CD14-positive monocyte (primary cell): ENCODE results near the gene OR2T8. TPM values are rescaled to one million over a fixed set of nuclear protein-coding genes. Genes with fewer than 3 reads are reported as not detected.

Source experiments
- DNase-seq, 3 donors: peaks; one replicate each; pipeline ENCODE4 v3.0.0-alpha.2; 2011 to 2022
- H2AFZ ChIP-seq: 2 replicates; pipeline ENCODE4 v1.6.0; 2012; ENCODE audit warnings: mild to moderate bottlenecking, low read depth, low read length, inconsistent platforms; ENCODE audit not compliant: insufficient read depth, poor library complexity, severe bottlenecking
- H3K27ac ChIP-seq, 2 donors: 1 replicate in 1 of 2; 2 replicates in 1 of 2; pipeline ENCODE4 v1.5.1; 2012 to 2013; ENCODE audit warnings: low read length in 2 of 2, control low read depth in 1 of 2, inconsistent platforms in 1 of 2, low read depth in 1 of 2, mild to moderate bottlenecking in 1 of 2
- H3K27me3 ChIP-seq, 2 donors: one replicate each; pipeline versions ENCODE4 v1.6.0 to v1.6.1; 2011 to 2013; ENCODE audit warnings: low read length in 2 of 2; ENCODE audit not compliant: control insufficient read depth in 2 of 2, insufficient read depth in 2 of 2
- H3K36me3 ChIP-seq, 2 donors: replicated peaks in 1 of 2; 1 replicate in 1 of 2; 2 replicates in 1 of 2; pipeline versions ENCODE4 v1.5.1 to v1.6.1; 2012 to 2013; ENCODE audit warnings: low read length in 2 of 2, control low read depth in 1 of 2, inconsistent platforms in 1 of 2, mild to moderate bottlenecking in 1 of 2; ENCODE audit not compliant: insufficient read depth in 2 of 2, control insufficient read depth in 1 of 2
- H3K4me1 ChIP-seq, 2 donors: 1 replicate in 1 of 2; 2 replicates in 1 of 2; pipeline versions ENCODE4 v1.5.1 to v1.6.1; 2012 to 2013; ENCODE audit warnings: low read length in 2 of 2, control low read depth in 1 of 2, inconsistent platforms in 1 of 2, mild to moderate bottlenecking in 1 of 2, moderate library complexity in 1 of 2; ENCODE audit not compliant: insufficient read depth in 2 of 2, control insufficient read depth in 1 of 2
- H3K4me2 ChIP-seq: replicated peaks from 2 replicates; pipeline ENCODE3; 2012; ENCODE audit warnings: low read length, moderate library complexity, mild to moderate bottlenecking; ENCODE audit not compliant: poor library complexity, severe bottlenecking; ENCODE audit errors: extremely low read depth
- H3K4me3 ChIP-seq, 3 experiments: fragments of 200-600 bp in 1 of 3; sonication (generic) in 1 of 3; replicated peaks in 1 of 3; 1 replicate in 2 of 3; 2 replicates in 1 of 3; pipeline ENCODE4 v1.5.1; 2011 to 2013; ENCODE audit warnings: low read length in 3 of 3, mild to moderate bottlenecking in 3 of 3, control low read depth in 2 of 3, low read depth in 2 of 3, inconsistent platforms in 1 of 3, moderate library complexity in 1 of 3
- H3K79me2 ChIP-seq: 2 replicates; pipeline ENCODE4 v1.6.0; 2012; ENCODE audit warnings: mild to moderate bottlenecking, control low read depth, inconsistent platforms, low read length, moderate library complexity; ENCODE audit not compliant: insufficient read depth
- H3K9ac ChIP-seq: 2 replicates; pipeline ENCODE4 v1.6.0; 2017; ENCODE audit warnings: low read length, mild to moderate bottlenecking; ENCODE audit not compliant: insufficient read depth, poor library complexity, severe bottlenecking
- H3K9me3 ChIP-seq, 2 donors: replicated peaks in 1 of 2; 1 replicate in 1 of 2; 2 replicates in 1 of 2; pipeline versions ENCODE4 v1.5.1 to v1.6.1; 2012 to 2013; ENCODE audit warnings: low read length in 2 of 2, control low read depth in 1 of 2; ENCODE audit not compliant: control insufficient read depth in 1 of 2, insufficient read depth in 1 of 2
- H4K20me1 ChIP-seq: 2 replicates; pipeline ENCODE4 v1.6.0; 2012; ENCODE audit warnings: mild to moderate bottlenecking, low read length, control low read depth, moderate library complexity; ENCODE audit not compliant: insufficient read depth
- H3K27ac Mint-ChIP-seq, 7 donors: one replicate each; pipeline ENCODE4 v1.8.0; 2020; ENCODE audit warnings: mild to moderate bottlenecking in 7 of 7, mixed read lengths in 7 of 7, moderate library complexity in 6 of 7, inconsistent platforms in 2 of 7
- H3K27me3 Mint-ChIP-seq, 3 donors: one replicate each; pipeline ENCODE4 v1.8.0; 2021 to 2022; ENCODE audit warnings: low read depth in 3 of 3, mild to moderate bottlenecking in 3 of 3, mixed read lengths in 3 of 3, moderate library complexity in 3 of 3, inconsistent platforms in 1 of 3
- H3K36me3 Mint-ChIP-seq, 2 donors: one replicate each; pipeline ENCODE4 v1.8.0; 2020; ENCODE audit warnings: mixed read lengths in 2 of 2, inconsistent platforms in 1 of 2, mild to moderate bottlenecking in 1 of 2
- H3K4me1 Mint-ChIP-seq: one replicate; pipeline ENCODE4 v1.8.0; 2020; ENCODE audit warnings: mild to moderate bottlenecking, mixed read lengths
- H3K4me3 Mint-ChIP-seq, 2 donors: one replicate each; pipeline ENCODE4 v1.8.0; 2020; ENCODE audit warnings: mild to moderate bottlenecking in 2 of 2, mixed read lengths in 2 of 2, moderate library complexity in 1 of 2
- H3K9me3 Mint-ChIP-seq, 7 donors: one replicate each; pipeline ENCODE4 v1.8.0; 2020 to 2022; ENCODE audit warnings: mixed read lengths in 7 of 7, mild to moderate bottlenecking in 6 of 7, moderate library complexity in 6 of 7, inconsistent platforms in 2 of 7
- WGBS: methylation state at CpG from one replicate; pipeline ENCODE4 v1.1.5; 2013; ENCODE audit warnings: missing lambda C conversion rate; ENCODE audit not compliant: insufficient coverage; 5-methylcytosine and 5-hydroxymethylcytosine counted together
- intact Hi-C, 2 donors: fragments of 100-400 bp; cut with micrococcal nuclease; formaldehyde crosslinking; loops; one replicate each; pipeline versions ENCODE4 v1.15.0 to v1.15.1; 2023
- polyA plus RNA-seq, 3 donors: library from polyadenylated mRNA; depleted of rRNA in 1 of 3; unstranded in 2 of 3; stranded (reverse) in 1 of 3; fragments of 300-500 nt in 2 of 3; fragments of >200 nt in 1 of 3; fragmentation: Illumina TruSeq in 2 of 3; gene quantifications; 1 replicate in 2 of 3; 2 replicates in 1 of 3; pipeline ENCODE4 v1.2.3, GENCODE V29; 2012 to 2021
- TF ChIP-seq, protein P1 (sequence below): fragments of 200-600 bp; IDR thresholded peaks from one replicate; pipeline ENCODE4 v1.8.0; 2022; ENCODE audit warnings: antibody characterized with exemption, mild to moderate bottlenecking

Gene OR2T8
- polyA plus RNA-seq, 3 donors, result not detected

- H3K27ac Mint-ChIP-seq, result peak overlapping the region in 2 of 7 donors; percentile 4 to 74
- no peak for DNase-seq
- no peaks in the 10 kb centered on the region for H3K9me3 ChIP-seq
- peaks cover 0 to 3% (median 0%) of the 10 kb centered on the region in 3 donors for H3K27me3 Mint-ChIP-seq
- H3K4me1 ChIP-seq, result peaks cover 0 to 7% of the 10 kb centered on the region in 2 donors
- H3K4me3 Mint-ChIP-seq, result peak overlapping the region; percentile 53 to 83
- 25% methylated on average over 2 of the region's 5 CpGs for WGBS
- H3K4me3 ChIP-seq, result peak overlapping the region in 1 of 3 experiments; percentile 27
- peak overlapping the region; percentile 29 for H3K4me2 ChIP-seq
- peaks cover 0 to 2% (median 0%) of the 10 kb centered on the region in 7 donors for H3K9me3 Mint-ChIP-seq
- peaks cover 21% of the 10 kb centered on the region for H3K4me1 Mint-ChIP-seq
- H4K20me1 ChIP-seq, result no peaks in the 10 kb centered on the region
- H3K27ac ChIP-seq, result peak overlapping the region in 1 of 2 donors; percentile 10
- no peaks in the 10 kb centered on the region for H3K36me3 ChIP-seq
- H3K79me2 ChIP-seq, result no peaks in the 10 kb centered on the region
- intact Hi-C loops, result no loop called here
- no peaks in the 10 kb centered on the region for H3K27me3 ChIP-seq
- TF ChIP-seq, protein P1, sequence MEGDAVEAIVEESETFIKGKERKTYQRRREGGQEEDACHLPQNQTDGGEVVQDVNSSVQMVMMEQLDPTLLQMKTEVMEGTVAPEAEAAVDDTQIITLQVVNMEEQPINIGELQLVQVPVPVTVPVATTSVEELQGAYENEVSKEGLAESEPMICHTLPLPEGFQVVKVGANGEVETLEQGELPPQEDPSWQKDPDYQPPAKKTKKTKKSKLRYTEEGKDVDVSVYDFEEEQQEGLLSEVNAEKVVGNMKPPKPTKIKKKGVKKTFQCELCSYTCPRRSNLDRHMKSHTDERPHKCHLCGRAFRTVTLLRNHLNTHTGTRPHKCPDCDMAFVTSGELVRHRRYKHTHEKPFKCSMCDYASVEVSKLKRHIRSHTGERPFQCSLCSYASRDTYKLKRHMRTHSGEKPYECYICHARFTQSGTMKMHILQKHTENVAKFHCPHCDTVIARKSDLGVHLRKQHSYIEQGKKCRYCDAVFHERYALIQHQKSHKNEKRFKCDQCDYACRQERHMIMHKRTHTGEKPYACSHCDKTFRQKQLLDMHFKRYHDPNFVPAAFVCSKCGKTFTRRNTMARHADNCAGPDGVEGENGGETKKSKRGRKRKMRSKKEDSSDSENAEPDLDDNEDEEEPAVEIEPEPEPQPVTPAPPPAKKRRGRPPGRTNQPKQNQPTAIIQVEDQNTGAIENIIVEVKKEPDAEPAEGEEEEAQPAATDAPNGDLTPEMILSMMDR, result no peak
- H3K9ac ChIP-seq, result no peak overlapping the region
- peak overlapping the region; percentile 19 for H2AFZ ChIP-seq
- H3K36me3 Mint-ChIP-seq, result no peaks in the 10 kb centered on the region
These were observed 46.6 kb downstream of the OR2T8 start for GRCh38 chr1:247966532-247967204.

Other genes starting within 250 kb of the OR2T8 start
- gene OR13G1, start 240.5 kb upstream of the OR2T8 start, polyA plus RNA-seq, result not detected
- gene OR6F1, start 203.6 kb upstream of the OR2T8 start, polyA plus RNA-seq, result not detected
- not detected for gene OR14K1, start 181.6 kb upstream of the OR2T8 start, polyA plus RNA-seq
- not detected for gene OR14A2, start 172.1 kb upstream of the OR2T8 start, polyA plus RNA-seq
- not detected for gene OR1C1, start 159.7 kb upstream of the OR2T8 start, polyA plus RNA-seq
- not detected for gene OR14A16, start 96.1 kb upstream of the OR2T8 start, polyA plus RNA-seq
- not detected for gene OR11L1, start 78.4 kb upstream of the OR2T8 start, polyA plus RNA-seq
- under 1 TPM; 0.43 to 0.83 (median 0.68) TPM for gene TRIM58, start 63.1 kb upstream of the OR2T8 start, polyA plus RNA-seq
- under 1 TPM in 2 of 3 donors, not detected in 1; 0.09 to 0.31 TPM for gene OR2W3, start 24.7 kb upstream of the OR2T8 start, polyA plus RNA-seq
- not detected for gene OR2AJ1, start 4.6 kb downstream of the OR2T8 start, polyA plus RNA-seq
- gene OR2L8, start 28.6 kb downstream of the OR2T8 start, polyA plus RNA-seq, result not detected
- gene OR2AK2, start 45.0 kb downstream of the OR2T8 start, polyA plus RNA-seq, result not detected
- not detected for gene OR2L5, start 93.4 kb downstream of the OR2T8 start, polyA plus RNA-seq
- gene OR2L2, start 109.8 kb downstream of the OR2T8 start, polyA plus RNA-seq, result under 1 TPM in 1 of 3 donors, not detected in 2; 0.05 TPM
- not detected for gene OR2L3, start 126.6 kb downstream of the OR2T8 start, polyA plus RNA-seq
- gene OR2L13, start 174.9 kb downstream of the OR2T8 start, polyA plus RNA-seq, result not detected
- gene OR2M5, start 224.9 kb downstream of the OR2T8 start, polyA plus RNA-seq, result not detected